Gastrocnemius medialis (tissue), 4 donors: ENCODE results near the gene CD8A.

Experiments used
- POLR2A ChIP-seq, 2 donors: fragments of 450-650 bp; IDR thresholded peaks; one replicate each; pipeline ENCODE4 v1.6.1; 2017; ENCODE audit warnings: antibody characterized with exemption in 2 of 2, mild to moderate bottlenecking in 2 of 2, moderate library complexity in 2 of 2
- TF ChIP-seq, protein P1 (sequence below), 5 experiments: fragments of 450-650 bp in 3 of 5; fragments of 200-600 bp in 2 of 5; sonication (generic) in 2 of 5; IDR thresholded peaks in 4 of 5; conservative IDR thresholded peaks in 1 of 5; 1 replicate in 4 of 5; 2 replicates in 1 of 5; pipeline ENCODE4 v1.5.1; 2016 to 2019; ENCODE audit warnings: antibody characterized with exemption in 5 of 5, mild to moderate bottlenecking in 3 of 5, moderate library complexity in 3 of 5

DNA sequence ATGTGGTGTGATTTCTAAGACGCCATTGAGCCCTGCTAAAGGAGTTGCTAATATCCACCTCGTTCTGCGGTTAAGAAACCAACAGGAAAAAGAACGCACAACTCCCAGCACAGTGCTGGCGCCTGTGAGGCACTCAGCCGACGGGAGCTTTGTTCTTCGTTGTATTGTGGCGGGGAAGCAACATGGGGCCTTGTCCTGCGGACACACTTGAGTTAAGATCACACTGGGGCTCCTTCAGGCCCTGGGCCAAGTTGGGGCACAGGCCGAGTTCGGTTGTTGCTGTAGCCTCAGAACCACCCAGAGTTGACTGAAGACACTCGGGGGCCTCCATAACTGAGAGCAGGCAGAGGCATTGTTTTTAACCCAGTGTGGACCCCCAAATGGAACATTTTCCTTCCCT, 30.6 kb upstream of the CD8A start:
- TF ChIP-seq, protein P1, sequence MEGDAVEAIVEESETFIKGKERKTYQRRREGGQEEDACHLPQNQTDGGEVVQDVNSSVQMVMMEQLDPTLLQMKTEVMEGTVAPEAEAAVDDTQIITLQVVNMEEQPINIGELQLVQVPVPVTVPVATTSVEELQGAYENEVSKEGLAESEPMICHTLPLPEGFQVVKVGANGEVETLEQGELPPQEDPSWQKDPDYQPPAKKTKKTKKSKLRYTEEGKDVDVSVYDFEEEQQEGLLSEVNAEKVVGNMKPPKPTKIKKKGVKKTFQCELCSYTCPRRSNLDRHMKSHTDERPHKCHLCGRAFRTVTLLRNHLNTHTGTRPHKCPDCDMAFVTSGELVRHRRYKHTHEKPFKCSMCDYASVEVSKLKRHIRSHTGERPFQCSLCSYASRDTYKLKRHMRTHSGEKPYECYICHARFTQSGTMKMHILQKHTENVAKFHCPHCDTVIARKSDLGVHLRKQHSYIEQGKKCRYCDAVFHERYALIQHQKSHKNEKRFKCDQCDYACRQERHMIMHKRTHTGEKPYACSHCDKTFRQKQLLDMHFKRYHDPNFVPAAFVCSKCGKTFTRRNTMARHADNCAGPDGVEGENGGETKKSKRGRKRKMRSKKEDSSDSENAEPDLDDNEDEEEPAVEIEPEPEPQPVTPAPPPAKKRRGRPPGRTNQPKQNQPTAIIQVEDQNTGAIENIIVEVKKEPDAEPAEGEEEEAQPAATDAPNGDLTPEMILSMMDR (IDR thresholded peaks at IDR 0.05 in 4 of 5, conservative IDR thresholded peaks at IDR 0.05 in 1 of 5), result no peak
- no peak for TF ChIP-seq POLR2A (IDR thresholded peaks at IDR 0.05)
